Activated CD4-positive, alpha-beta T cell treated with anti-CD3 and anti-CD28 coated beads, Interleukin-10, Interleukin-2, amounts not matched to agents 100 ng/mL and 50 ng/mL, durations not matched to agents 16 hours and 8 hours (primary cell): Measurements from ENCODE around the gene CD200.
"Not testable (repeated sequence)": the region's sequence is repeated elsewhere in the genome, so short reads cannot be mapped to it uniquely, and the experiment has no call there.

ENCODE experiments used
- DNase-seq: peaks from one replicate; pipeline ENCODE4 v3.0.0-alpha.2; 2020

The CD200 gene

DNA sequence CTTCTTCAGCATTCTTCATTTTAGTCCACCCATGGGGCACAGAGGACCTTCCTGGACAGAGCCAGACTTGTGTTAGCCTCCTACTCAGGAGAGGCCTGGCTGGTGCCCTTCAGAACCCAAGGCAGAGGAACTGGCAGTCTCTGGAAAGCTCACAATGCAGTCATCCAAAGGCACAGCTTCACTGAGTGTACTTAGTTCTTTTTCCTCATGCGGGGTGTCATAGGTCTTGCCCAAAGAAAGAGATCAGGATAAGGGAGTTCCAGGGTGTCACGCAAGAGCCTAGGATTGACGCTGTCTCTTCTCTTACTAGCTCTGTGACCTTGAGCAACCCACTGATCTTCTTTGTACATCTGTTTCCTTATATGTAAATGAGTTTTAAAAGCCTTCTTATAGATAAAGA, 58.7 kb downstream of the CD200 start:
- DNase-seq: no peak

DNA sequence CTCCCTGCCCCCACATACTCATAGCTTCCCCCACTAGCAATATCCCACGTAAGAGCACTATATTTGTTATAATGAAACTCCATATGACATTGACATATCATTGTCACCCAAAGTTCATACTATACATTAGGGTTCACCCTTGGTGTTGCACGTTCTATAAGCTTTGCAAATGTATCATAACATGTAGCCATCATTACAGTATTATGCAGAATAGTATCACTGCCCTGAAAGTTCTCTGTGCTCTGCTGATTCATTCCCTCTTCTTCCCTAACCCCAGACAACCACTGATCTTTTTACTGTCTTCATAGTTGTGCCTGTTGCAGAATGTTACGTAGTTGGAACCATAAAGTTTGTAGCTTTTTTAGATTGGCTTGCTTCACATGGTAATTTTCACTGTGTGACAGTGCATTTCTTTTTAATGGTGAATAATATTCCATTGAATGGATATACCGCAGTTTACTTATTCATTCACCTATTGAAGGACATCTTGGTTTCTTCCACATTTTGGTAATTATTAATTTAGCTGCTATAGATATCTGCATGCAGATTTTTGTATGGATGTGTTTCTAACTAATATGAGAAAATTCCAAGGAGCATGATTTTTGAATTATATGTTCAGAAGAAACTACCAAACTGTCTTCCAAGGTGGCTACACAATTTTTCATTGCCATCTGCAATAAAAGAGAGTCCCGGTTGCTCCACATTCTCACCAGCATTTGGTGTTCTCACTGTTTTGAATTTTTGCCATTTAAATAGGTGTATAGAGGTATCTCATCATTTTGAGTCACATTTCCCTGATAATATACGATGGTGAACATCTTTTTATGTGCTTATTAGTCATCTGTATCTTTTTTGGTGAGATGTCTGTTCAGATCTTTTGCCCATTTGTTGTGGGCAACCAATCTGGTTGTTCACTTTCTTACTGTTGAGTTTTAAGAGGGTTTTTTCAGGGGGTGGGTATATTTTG, 59.7 kb downstream of the CD200 start:
- no peak for DNase-seq

DNA sequence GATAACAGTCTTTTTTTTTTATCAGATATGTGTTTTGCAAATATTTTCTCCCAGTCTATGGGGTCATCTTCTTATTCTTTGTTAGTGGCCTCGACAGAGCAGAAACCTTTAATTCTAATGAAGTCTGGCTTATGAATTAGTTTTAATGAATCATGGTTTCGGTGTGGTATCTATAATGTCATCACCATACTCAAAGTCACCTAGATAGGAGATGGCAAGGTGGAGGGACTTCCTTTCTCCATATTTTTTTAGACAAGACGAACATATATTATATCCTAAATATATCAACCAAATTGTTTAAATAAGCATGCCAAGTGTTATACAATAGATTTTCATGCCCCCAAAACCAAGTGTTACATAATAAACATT, 60.4 kb downstream of the CD200 start:
- DNase-seq: no peak

DNA sequence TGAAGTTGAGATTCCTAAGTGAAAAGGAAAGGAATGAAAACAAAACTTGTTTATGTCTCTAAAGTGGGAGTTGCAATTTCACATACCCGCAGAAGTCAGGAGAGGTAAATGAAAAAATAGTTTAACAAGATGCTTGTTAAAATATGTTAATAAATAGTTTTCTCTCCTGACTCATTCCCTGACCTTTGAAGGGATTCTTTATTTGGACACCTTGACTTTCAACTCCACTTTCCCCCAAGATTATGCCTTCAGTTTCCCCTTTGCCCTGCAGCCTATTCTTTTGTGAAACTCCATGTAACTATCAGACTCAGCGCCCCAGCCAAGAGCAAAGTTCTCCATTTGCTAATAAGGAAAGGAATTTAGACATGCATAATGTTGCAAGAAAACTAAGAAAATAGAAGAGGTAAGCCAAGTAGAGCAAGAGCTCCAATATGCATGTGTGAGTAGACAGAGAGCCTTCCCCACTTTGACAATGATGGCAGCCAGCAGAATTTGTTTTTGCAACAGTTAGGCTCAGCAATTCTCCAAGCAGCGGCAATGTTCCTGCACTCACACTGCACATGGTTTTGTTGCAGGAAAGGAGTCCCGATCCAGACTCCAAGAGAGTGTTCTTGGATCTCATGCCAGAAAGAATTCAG, 61.2 kb downstream of the CD200 start:
- DNase-seq: no peak

DNA sequence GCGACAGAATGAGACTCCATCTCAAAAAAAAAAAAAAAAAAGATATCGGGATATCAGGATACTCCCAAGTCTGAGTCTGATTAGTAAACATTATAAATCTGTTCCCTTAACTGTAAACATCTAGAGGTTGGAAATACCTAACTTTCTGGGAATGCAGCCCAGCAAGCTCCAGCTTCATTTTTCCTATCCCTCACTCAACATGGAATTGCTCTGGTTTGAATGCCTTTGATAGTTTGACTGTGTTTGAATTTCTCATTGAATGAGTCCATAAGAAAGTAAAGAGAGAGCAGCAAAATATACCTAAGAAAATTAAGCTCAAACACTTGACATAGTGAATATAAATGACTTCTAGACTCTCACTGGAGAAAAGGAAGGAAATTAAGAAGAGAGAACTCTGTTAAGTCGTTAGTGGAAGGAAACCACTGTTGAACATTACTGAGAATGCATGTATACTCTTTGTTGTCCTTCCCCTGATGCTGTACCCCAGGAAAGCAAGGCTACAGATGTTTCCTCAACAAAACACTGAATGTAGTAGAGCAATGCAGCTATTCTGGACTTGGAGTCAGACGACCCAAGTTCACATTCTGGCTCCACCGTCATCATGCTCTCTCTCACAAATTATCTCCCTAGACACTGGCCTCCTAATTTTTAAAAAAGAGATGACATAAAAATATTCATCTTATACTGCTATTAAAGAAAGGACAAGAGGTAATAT, 62.4 kb downstream of the CD200 start:
- no peak for DNase-seq

DNA sequence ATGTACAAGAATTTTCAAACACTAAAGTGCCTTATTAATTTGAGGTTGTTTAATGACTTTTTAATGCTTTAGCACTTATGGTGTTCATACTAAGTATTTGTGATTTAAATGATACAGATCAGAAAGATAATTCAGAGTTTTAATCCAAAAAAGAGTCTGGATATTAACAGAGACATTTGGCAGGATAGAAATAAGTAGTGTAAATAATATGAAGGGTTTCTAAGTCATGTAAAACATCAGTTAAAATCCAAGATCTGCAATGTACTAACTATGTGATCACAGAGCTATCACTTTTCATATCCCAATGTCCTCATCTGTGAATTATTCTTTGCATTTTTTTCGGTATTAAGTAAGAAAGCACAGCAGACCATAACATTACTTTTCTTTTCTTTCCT, 62.9 kb downstream of the CD200 start:
- DNase-seq: no peak

DNA sequence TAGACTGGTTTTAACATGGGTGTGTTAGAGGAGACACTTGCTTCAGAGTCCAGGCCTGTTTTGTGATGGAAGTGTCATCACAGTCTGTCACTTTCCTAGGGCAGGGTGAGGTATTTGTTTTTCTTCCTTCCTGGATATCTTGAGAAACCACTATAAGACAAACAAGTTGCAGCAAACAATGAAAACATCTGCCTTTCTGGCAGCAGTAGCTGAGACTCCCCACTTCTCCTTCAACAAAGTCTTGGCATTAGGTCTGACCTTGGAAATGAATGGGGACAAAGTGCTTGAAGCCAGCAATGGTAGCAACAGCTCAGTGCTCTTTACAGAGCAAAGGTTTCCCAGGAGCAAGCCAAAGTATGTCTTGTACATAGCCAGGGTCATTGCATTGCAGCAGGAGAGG, 64.6 kb downstream of the CD200 start:
- DNase-seq: no peak

DNA sequence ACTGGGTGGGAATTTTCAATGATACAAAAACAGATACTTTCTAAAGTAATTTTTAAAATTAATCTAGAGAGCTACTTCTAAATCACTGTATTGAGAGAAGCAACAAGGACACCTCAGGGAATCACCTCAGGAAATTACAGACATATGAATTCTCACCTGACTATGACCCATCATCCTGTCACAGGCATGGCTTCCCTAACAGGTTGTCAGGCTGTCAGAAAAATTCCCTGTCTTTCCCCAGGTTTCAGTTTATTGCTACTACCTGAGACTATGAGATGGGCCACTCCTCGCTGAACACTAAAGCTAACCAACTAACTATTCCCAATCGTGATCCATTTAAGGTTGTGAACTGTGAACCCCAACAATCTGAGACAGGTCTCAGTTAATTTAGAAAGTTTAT, 66.1 kb downstream of the CD200 start:
- no peak for DNase-seq

DNA sequence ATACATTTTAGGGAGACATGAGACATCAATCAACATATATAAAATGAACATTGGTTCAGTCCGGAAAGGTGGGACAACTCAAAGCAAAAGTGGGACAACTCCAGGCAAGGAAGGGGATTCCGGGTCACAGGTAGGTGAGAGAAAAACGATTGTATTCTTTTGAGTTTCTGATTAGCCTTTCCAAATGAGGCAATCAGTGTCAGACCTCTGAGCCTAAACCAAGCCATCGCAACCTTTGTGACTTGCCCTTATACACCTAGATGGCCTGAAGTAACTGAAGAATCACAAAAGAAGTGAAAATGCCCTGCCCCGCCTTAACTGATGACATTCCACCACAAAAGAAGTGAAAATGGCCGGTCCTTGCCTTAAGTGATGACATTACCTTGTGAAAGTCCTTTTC, 66.6 kb downstream of the CD200 start:
- not testable (repeated sequence) for DNase-seq

DNA sequence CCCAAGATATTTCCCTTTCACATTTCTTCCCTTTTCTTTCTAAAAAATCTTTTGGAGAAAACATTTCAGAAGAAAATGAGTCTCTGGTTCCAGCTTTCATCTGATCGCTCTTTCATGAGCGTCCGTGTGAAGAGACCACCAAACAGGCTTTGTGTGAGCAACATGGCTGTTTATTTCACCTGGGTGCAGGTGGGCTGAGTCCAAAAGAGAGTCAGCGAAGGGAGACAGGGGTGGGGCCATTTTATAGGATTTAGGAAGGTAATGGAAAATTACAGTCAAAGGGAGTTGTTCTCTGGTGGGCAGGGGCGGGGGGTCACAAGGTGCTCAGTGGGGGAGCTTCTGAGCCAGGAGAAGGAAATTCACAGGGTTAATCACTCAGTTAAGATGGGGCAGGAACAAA, 67.4 kb downstream of the CD200 start:
- DNase-seq: not testable (repeated sequence)

DNA sequence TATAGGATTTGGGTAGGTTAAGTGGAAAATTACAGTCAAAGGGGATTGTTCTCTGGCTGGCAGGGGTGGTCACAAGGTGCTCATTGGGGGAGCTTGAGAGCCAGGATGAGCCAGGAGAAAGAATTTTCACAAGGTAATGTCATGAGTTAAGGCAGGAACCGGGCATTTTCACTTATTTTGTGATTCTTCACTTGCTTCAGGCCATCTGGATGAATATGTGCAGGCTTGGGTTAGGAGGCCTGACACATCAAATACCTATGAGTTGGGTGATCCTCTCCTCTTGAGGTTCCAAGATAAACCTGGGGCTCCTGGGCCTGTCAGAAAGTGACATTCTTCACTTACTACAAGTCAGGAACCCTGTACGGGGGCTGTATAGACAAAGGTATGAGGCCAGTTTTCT, 68.7 kb downstream of the CD200 start:
- no peak for DNase-seq

DNA sequence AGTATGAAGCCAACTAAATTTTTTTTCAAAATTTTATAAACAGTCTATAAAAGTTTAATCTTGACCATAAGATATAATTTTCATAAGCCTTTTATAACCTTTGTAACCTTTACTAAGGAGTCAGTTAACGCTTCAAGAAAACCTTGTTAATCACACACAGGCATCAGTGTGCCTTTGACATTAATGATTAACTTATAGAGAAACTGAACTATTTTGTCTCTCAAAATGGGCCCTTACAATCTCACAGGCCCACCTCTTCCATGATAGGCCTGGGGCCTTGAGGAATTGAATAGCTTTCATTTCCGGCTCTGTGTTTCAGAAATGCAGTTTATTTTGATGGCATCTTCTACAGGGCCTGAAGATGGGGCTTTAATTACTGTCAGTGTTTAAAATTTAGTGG, 70.1 kb downstream of the CD200 start:
- DNase-seq: no peak

DNA sequence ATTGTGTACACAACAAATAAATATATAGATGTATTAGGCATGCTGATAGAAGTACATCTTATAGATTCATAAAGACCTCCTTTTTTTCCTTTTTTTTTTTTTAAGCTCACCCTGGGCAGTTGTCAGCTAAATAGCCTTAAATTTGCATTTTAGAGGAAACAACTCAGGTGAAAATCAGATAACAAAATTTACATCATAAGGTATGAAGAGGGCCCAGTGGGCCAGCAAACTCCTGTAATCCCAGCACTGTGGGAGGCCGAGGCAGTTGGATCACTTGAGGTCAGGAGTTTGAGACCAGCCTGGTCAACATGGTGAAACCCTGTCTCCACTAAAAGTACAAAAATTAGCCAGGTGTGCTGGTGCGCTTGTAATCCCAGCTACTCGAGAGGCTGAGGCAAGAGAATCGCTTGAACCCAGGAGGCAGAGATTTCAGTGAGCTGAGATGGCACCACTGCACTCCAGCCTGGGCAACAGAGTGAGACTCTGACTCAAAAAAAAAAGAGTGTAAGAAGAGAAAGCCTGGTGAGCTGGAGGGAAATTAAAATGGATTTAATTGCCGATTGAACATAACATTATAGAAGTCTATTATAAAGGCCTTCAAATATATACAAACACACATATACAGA, 72.1 kb downstream of the CD200 start:
- DNase-seq: not testable (repeated sequence)

DNA sequence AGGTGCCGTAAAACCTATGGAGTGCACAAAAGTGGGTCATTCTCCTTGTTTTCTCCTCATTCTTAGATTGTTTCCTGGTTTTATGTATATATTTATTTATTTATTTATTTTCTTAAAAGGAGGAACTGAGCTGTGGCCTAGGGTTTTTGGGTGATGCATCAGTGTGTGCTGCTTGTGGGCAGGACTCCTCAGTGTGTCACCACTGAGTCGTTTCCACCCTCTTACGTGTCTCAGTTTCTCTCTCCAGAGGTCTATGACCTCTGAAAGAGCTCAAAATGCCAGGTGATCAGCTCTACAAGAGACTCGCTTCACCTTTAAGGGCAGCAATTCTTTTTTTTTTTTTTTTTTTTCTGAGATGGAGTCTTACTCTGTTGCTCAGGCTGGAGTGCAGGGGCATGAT, 72.9 kb downstream of the CD200 start:
- DNase-seq: peak; percentile 23

DNA sequence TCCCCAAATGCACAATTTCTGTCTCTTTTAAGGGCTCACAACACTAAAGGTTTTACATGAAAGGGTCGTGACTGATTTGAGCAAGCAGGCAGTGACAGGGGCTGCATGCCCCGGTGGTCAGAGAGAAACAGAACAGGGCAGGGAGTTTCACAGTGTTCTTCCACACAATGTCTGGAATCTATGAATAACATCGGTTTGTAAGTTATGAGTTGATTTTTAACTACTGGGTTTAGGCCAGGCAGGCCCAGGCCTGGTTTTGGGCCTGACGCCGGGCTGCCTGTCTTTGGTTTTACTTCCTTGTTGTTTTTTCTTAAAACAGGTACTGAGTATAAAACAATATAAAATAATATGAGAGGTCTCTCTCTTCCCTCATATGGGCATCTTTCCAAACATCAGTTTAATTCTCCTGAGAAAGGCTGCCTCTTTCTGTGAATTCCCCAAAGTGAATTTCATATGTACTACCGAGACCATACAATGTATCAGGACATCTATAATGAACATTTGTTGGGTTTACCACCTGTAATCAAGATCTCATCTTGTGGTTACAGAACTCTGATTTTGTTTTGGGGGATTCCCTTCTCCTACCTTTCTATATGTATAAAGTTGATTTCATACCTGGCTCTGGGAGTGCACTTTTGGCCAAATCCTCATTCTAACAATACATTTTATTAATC, 74.4 kb downstream of the CD200 start:
- no peak for DNase-seq

DNA sequence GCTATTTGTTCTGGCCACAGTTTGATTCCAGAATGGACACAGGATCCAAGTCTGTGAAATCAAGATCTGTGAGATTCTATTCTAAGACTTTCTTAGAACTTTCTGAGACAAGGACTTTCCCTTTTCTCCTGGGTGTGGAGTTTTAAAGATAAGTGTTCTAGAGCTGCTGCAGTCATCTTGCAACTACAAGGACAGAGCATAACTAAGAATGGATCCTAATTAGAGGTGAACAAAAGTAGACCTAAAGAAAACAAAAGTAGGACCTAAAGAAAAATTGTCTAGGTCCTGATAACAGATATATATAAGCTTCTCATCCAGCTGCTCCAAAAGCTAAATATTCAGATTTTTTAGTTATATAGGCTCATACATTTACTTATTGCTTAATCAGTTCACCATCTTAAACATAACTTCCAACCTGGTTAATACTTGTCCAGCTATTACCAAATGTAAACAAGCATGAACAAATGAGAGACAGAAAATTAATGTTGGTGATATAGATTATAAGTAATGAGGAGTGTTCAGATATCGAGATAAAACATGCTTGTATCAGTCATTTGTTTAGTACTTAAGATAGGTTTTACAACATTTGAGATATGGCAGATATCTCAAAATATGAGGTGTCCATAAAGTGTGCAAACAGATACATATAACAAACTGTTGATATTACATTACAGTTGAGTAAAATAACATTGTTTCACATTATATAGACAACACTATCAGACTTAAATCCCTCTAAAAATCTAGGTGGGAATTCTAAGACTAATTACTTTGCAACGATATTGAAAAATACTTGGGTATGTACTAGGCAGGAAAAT, 75.1 kb downstream of the CD200 start:
- DNase-seq: no peak

DNA sequence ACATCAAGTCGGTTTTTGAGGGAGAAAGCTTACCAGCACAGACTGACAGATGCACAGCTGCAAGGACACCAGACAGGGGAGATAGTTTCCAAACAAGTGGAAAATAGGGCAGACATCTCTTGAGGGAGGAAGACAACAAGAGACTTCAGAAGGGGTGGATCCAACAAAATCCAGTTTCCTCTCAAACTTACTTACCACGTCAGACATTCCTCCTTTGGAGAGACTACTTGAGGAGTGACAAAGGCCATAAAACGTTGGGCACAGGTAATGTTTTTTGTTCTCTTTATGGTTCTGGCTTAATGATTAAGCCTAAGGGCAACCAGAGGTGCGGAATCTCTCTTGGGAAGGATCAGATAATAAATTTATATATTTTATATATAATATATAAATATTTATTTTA, 76.1 kb downstream of the CD200 start:
- DNase-seq: no peak

DNA sequence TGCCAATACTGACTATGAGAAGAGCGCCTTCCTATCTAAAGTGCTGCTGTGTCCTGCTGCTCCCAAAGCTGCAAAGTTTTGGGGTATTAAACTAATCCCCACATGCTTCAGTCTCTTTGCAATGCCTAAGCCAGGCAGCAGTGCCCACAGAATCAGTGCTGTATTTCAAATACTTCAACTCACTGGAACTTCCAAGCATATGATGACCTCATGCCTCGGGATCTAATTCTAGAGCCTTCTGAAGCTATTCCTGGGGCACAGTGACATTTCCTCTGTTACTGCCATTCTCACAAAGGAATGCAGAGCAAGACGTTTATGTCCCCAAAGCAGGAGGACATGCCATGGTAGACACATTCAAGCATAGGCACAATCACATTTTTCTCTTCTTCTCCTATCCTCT, 78.5 kb downstream of the CD200 start:
- DNase-seq: no peak
